Ascending aorta (tissue), 2 donors: ENCODE data around the gene TRIP11. TPM values are rescaled to one million over a fixed set of nuclear protein-coding genes. Genes with fewer than 3 reads are reported as not detected.

ENCODE experiments used
- DNase-seq, 2 donors: peaks; one replicate each; pipeline ENCODE4 v3.0.0-alpha.2; 2019; ENCODE audit warnings: low spot score in 2 of 2
- H3K27ac ChIP-seq, 2 donors: fragments of 200-600 bp; sonication (generic); one replicate each; pipeline ENCODE4 v1.5.1; 2016 to 2017; ENCODE audit warnings: mild to moderate bottlenecking in 1 of 2
- H3K27me3 ChIP-seq: fragments of 200-600 bp; sonication (generic); one replicate; pipeline ENCODE4 v1.5.1; 2017
- H3K36me3 ChIP-seq, 2 donors: fragments of 200-600 bp; sonication (generic); one replicate each; pipeline ENCODE4 v1.5.1; 2016
- H3K4me1 ChIP-seq, 2 donors: fragments of 200-600 bp; sonication (generic); one replicate each; pipeline ENCODE4 v1.5.1; 2016 to 2017; ENCODE audit warnings: mild to moderate bottlenecking in 1 of 2
- H3K4me3 ChIP-seq, 2 donors: fragments of 200-600 bp; sonication (generic); one replicate each; pipeline ENCODE4 v1.5.1; 2016 to 2017; ENCODE audit warnings: mild to moderate bottlenecking in 1 of 2
- H3K9me3 ChIP-seq, 2 donors: fragments of 200-600 bp; sonication (generic); one replicate each; pipeline ENCODE4 v1.5.1; 2016
- CTCF ChIP-seq, 3 experiments: fragments of 200-600 bp in 2 of 3; fragments of 450-650 bp in 1 of 3; sonication (generic) in 2 of 3; IDR thresholded peaks; one replicate each; pipeline ENCODE4 v1.5.1; 2016 to 2019; ENCODE audit warnings: antibody characterized with exemption in 3 of 3, mild to moderate bottlenecking in 1 of 3, moderate library complexity in 1 of 3
- intact Hi-C: fragments of 100-400 bp; cut with DNase I; formaldehyde crosslinking; loops from one replicate; pipeline ENCODE4 v1.15.1; 2023
- total RNA-seq: library from RNA; depleted of rRNA; stranded (reverse); fragments of >200 nt; gene quantifications from one replicate; pipeline ENCODE4 v1.1.0, GENCODE V29; 2016

Gene TRIP11
- total RNA-seq, 1 donor from 2014 or later: 8.8 TPM

GRCh38 chr14:91927800-91928199 is 112.1 kb downstream of the TRIP11 start:
- DNase-seq: no peak
- Histone ChIP-seq H3K36me3 (peaks cover 10 to 25% of the 10 kb centered on the region in 2 donors), H3K4me3 (no peak overlapping the region), H3K27ac (peak overlapping the region; percentile 89 to 91), H3K27me3 (no peaks in the 10 kb centered on the region), H3K4me1 (peaks cover 42 to 91% of the 10 kb centered on the region in 2 donors), H3K9me3 (no peaks in the 10 kb centered on the region)
- TF ChIP-seq CTCF (IDR thresholded peaks at IDR 0.05): no peak
- intact Hi-C loops: loop anchor here (2.0 to 10.0 kb wide), 2 partner anchors 31 to 177 kb away; partner anchors contain the start of gene ATXN3

- no peak overlapping the region for H3K4me3 ChIP-seq
- H3K27me3 ChIP-seq: no peaks in the 10 kb centered on the region
- TF ChIP-seq CTCF (IDR thresholded peaks at IDR 0.05): no peak
- peak overlapping the region; percentile 89 to 91 for H3K27ac ChIP-seq
- peaks cover 10 to 25% of the 10 kb centered on the region in 2 donors for H3K36me3 ChIP-seq
- peaks cover 44 to 91% of the 10 kb centered on the region in 2 donors for H3K4me1 ChIP-seq
- no peak for DNase-seq
- intact Hi-C loops: loop anchor here (2.0 to 10.0 kb wide), 2 partner anchors 30 to 178 kb away; partner anchors contain the start of gene ATXN3
- no peaks in the 10 kb centered on the region for H3K9me3 ChIP-seq
These were observed 112.7 kb downstream of the TRIP11 start for GRCh38 chr14:91927191-91927590.

DNA sequence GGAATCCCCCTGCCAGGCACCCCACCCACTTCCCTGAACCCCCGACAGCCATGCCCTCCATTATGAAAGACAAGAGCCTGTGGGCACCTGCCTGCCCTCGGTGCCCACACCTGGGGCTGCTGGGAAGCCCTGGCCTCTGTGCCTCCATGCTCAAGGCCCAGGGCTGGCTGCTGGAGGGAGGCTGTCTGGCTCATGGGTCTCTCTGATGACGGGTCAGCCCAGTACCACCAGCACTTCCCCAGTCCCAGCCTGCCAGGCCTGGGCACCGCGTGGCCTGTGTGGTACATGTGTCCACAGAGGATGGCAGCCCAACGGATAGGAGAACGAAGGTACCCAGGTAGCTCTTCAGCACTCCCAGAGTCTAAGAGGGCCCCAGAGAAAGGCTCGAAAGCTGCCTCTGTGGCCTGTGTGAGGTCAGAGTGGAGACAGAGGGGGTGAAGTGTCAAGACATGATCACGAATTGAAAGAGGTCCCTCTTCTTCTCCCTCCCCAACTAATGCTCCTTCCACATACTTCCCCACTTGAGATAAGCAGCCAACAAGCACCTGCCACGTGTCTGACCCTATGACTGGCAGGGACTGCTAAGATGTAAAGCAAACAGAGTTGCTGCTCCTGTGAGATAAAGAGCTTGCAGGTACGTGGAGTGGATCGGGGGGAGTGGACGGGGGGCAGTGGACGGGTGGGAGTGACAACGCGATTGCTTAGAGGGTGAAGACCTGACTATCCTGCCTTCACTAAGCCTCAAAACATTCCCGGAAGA is 113.5 kb downstream of the TRIP11 start:
- no peaks in the 10 kb centered on the region for H3K27me3 ChIP-seq
- peak overlapping the region; percentile 89 to 91 for H3K27ac ChIP-seq
- DNase-seq: no peak
- H3K9me3 ChIP-seq: no peaks in the 10 kb centered on the region
- no peak for TF ChIP-seq CTCF (IDR thresholded peaks at IDR 0.05)
- peaks cover 10 to 25% of the 10 kb centered on the region in 2 donors for H3K36me3 ChIP-seq
- intact Hi-C loops: loop anchor here (2.0 to 10.0 kb wide), 2 partner anchors 30 to 178 kb away; partner anchors contain the start of gene ATXN3
- H3K4me3 ChIP-seq: peak overlapping the region in 1 of 2 donors; percentile 32
- peaks cover 49 to 94% of the 10 kb centered on the region in 2 donors for H3K4me1 ChIP-seq

GRCh38 chr14:91925727-91926121 is 114.1 kb downstream of the TRIP11 start:
- Histone ChIP-seq H3K4me3 (peak overlapping the region in 1 of 2 donors; percentile 32), H3K27ac (peak overlapping the region; percentile 89 to 91), H3K4me1 (peaks cover 43 to 94% of the 10 kb centered on the region in 2 donors), H3K36me3 (peaks cover 10 to 21% of the 10 kb centered on the region in 2 donors), H3K9me3 (no peaks in the 10 kb centered on the region), H3K27me3 (no peaks in the 10 kb centered on the region)
- TF ChIP-seq CTCF (IDR thresholded peaks at IDR 0.05): no peak
- intact Hi-C loops: loop anchor here (2.0 to 10.0 kb wide), 2 partner anchors 29 to 179 kb away; partner anchors contain the start of gene ATXN3
- no peak for DNase-seq

- Histone ChIP-seq H3K36me3 (peaks cover 10 to 16% of the 10 kb centered on the region in 2 donors), H3K4me1 (peaks cover 43 to 93% of the 10 kb centered on the region in 2 donors), H3K27me3 (no peaks in the 10 kb centered on the region), H3K27ac (peak overlapping the region; percentile 89 to 91), H3K9me3 (no peaks in the 10 kb centered on the region), H3K4me3 (peak overlapping the region in 1 of 2 donors; percentile 32)
- DNase-seq: no peak
- intact Hi-C loops: loop anchor here (10.0 kb wide), 1 partner anchor 180 kb away; the partner anchor contains the start of gene ATXN3
- no peak for TF ChIP-seq CTCF (IDR thresholded peaks at IDR 0.05)
These were observed 114.7 kb downstream of the TRIP11 start for GRCh38 chr14:91925001-91925726.
